A549 (cell line): ENCODE measurements around the gene CALN1. TPM values are rescaled to one million over a fixed set of nuclear protein-coding genes. Genes with fewer than 3 reads are reported as not detected.

Experiments
- ATAC-seq, 2 experiments: fragments of 200-7000 bp in 1 of 2; fragments of >200 bp in 1 of 2; cut with Nextera tagmentation in 1 of 2; cut with Tn5 transposase in 1 of 2; 3 replicates each; pipeline versions ENCODE4 v1.8.0 to v1.9.1; 2018 to 2020; ENCODE audit warnings: mild to moderate bottlenecking in 1 of 2, moderate library complexity in 1 of 2
- CTCF ChIA-PET: fragments of 300-600 bp; sonication (Branson Sonifier 250); formaldehyde crosslinking; extraction: SDS; loops from one replicate; lab custom pipeline; 2021; ENCODE audit warnings: antibody characterized with exemption, inconsistent platforms; lab: Yijun Ruan, JAX
- POLR2A ChIA-PET: fragments of 350-600 bp; formaldehyde crosslinking; extraction: SDS; loops from one replicate; lab custom pipeline; 2021; ENCODE audit warnings: antibody characterized with exemption, inconsistent platforms; lab: Yijun Ruan, JAX
- DNase-seq, 2 experiments: peaks; one replicate each; pipeline versions ENCODE4 v3.0.0 to v3.0.0-alpha.2; 2011 to 2016; ENCODE audit warnings: low read depth in 1 of 2, low spot score in 1 of 2
- FAIRE-seq: peaks from 2 replicates; lab custom pipeline; 2011; peaks lifted over from hg19 to GRCh38; lab: Jason Lieb, UNC
- H3K27ac ChIP-seq, 2 experiments: fragments of >200 bp; sonication (Bioruptor Twin); formaldehyde crosslinking; 3 replicates each; pipeline ENCODE4 v1.5.1; 2016 to 2017
- H3K4me1 ChIP-seq: fragments of >200 bp; sonication (Bioruptor Twin); formaldehyde crosslinking; 3 replicates; pipeline ENCODE4 v1.6.1; 2016
- H3K4me2 ChIP-seq: fragments of >200 bp; sonication (Bioruptor Twin); formaldehyde crosslinking; 3 replicates; pipeline ENCODE4 v1.6.1; 2016
- H3K4me3 ChIP-seq: fragments of >200 bp; sonication (Bioruptor Twin); formaldehyde crosslinking; 3 replicates; pipeline ENCODE4 v1.5.1; 2016
- H3K9me3 ChIP-seq: fragments of >200 bp; sonication (Bioruptor Twin); formaldehyde crosslinking; 3 replicates; pipeline ENCODE4 v1.6.1; 2016
- BHLHE40 ChIP-seq: IDR thresholded peaks from 2 replicates; pipeline ENCODE4 v1.6.1; 2012; ENCODE audit warnings: low read depth, low read length, inconsistent platforms
- CHD2 ChIP-seq: fragments of 150-350 bp; IDR thresholded peaks from 2 replicates; pipeline ENCODE4 v1.6.1; 2014; ENCODE audit warnings: low read length; ENCODE audit not compliant: partially characterized antibody
- EHMT2 ChIP-seq: fragments of 200-600 bp; sonication (generic); IDR thresholded peaks from 2 replicates; pipeline ENCODE4 v1.6.1; 2016; ENCODE audit warnings: antibody characterized with exemption, low read depth, mild to moderate bottlenecking, moderate library complexity
- ELK1 ChIP-seq: fragments of 150-350 bp; IDR thresholded peaks from 2 replicates; pipeline ENCODE4 v1.6.1; 2014; ENCODE audit warnings: low read depth, mild to moderate bottlenecking, low read length
- FOSL2 ChIP-seq, 2 experiments: fragments of 450-650 bp in 1 of 2; fragments of >200 bp in 1 of 2; sonication (Bioruptor Twin) in 1 of 2; formaldehyde crosslinking; IDR thresholded peaks; 2 replicates each; pipeline versions ENCODE4 v1.5.0 to v1.6.1; 2016 to 2020; ENCODE audit warnings: mild to moderate bottlenecking in 1 of 2, moderate library complexity in 1 of 2
- FOXS1 ChIP-seq: fragments of 250-450 bp; sonication (Bioruptor Pico); IDR thresholded peaks from 2 replicates; pipeline ENCODE4 v1.5.0; 2020; ENCODE audit warnings: mild to moderate bottlenecking, moderate library complexity
- HMGXB4 ChIP-seq: fragments of 250-450 bp; sonication (Bioruptor Pico); IDR thresholded peaks from 2 replicates; pipeline ENCODE4 v1.5.0; 2021; ENCODE audit warnings: mild to moderate bottlenecking, moderate library complexity, borderline replicate concordance
- HOXB13 ChIP-seq: fragments of 250-450 bp; sonication (Bioruptor Pico); IDR thresholded peaks from 2 replicates; pipeline ENCODE4 v1.5.0; 2020; ENCODE audit warnings: low read depth, mild to moderate bottlenecking, moderate library complexity
- HOXB5 ChIP-seq: fragments of 250-450 bp; sonication (Bioruptor Pico); IDR thresholded peaks from 2 replicates; pipeline ENCODE4 v1.5.0; 2020; ENCODE audit warnings: mild to moderate bottlenecking, moderate library complexity
- JUN ChIP-seq, 2 experiments: fragments of >200 bp; sonication (Bioruptor Twin); formaldehyde crosslinking; IDR thresholded peaks; 2 replicates in 1 of 2; 3 replicates in 1 of 2; pipeline ENCODE4 v1.6.1; 2016 to 2017
- KDM1A ChIP-seq: fragments of 200-600 bp; sonication (generic); IDR thresholded peaks from 2 replicates; pipeline ENCODE4 v1.6.1; 2016; ENCODE audit warnings: low read depth, mild to moderate bottlenecking
- PHF8 ChIP-seq: fragments of 200-600 bp; sonication (generic); IDR thresholded peaks from 2 replicates; pipeline ENCODE4 v1.6.1; 2016; ENCODE audit warnings: low read depth, mild to moderate bottlenecking, antibody characterized with exemption, moderate library complexity, borderline replicate concordance
- POLR2A ChIP-seq: IDR thresholded peaks from 2 replicates; pipeline ENCODE4 v1.6.1; 2012; ENCODE audit warnings: mild to moderate bottlenecking, low read length
- RFX5 ChIP-seq: fragments of 450-650 bp; IDR thresholded peaks from 2 replicates; pipeline ENCODE4 v1.7.1; 2014; ENCODE audit warnings: antibody characterized with exemption, mild to moderate bottlenecking, moderate library complexity
- SREBF2 ChIP-seq: fragments of 450-650 bp; IDR thresholded peaks from 2 replicates; pipeline ENCODE4 v1.6.1; 2014; ENCODE audit warnings: mild to moderate bottlenecking, moderate library complexity
- TFCP2L1 ChIP-seq: fragments of 250-450 bp; sonication (Bioruptor Pico); IDR thresholded peaks from 2 replicates; pipeline ENCODE4 v1.5.0; 2021; ENCODE audit warnings: mild to moderate bottlenecking
- TP53 ChIP-seq: fragments of 250-450 bp; sonication (Bioruptor Pico); IDR thresholded peaks from 2 replicates; pipeline ENCODE4 v1.5.0; 2021; ENCODE audit warnings: mild to moderate bottlenecking, moderate library complexity
- USF2 ChIP-seq: fragments of 450-650 bp; IDR thresholded peaks from 2 replicates; pipeline ENCODE4 v1.6.1; 2014; ENCODE audit warnings: antibody characterized with exemption
- ZSCAN20 ChIP-seq: fragments of 250-450 bp; sonication (Bioruptor Pico); IDR thresholded peaks from 2 replicates; pipeline ENCODE4 v1.8.0; 2022; ENCODE audit warnings: mild to moderate bottlenecking, moderate library complexity
- WGBS: methylation state at CpG from one replicate; pipeline ENCODE4 v1.1.6; 2017; ENCODE audit errors: missing lambda C conversion rate; 5-methylcytosine and 5-hydroxymethylcytosine counted together
- polyA plus RNA-seq, 4 experiments: library from polyadenylated mRNA; depleted of rRNA in 3 of 4; stranded (reverse); fragments of >200 nt; fragmentation: RNase III in 1 of 4; extraction: RNeasy Plus Mini Kit Qiagen cat#74134 plus additional on column Dnase treatment in 1 of 4; gene quantifications; 2 replicates in 3 of 4; 3 replicates in 1 of 4; pipeline ENCODE4 v1.2.3, GENCODE V29; 2011 to 2017
- TF ChIP-seq, protein P1 (sequence below): fragments of 200-600 bp; sonication (generic); IDR thresholded peaks from 2 replicates; pipeline ENCODE4 v1.6.1; 2016; ENCODE audit warnings: antibody characterized with exemption, mild to moderate bottlenecking, moderate library complexity
- TF ChIP-seq, protein P2 (sequence below): fragments of >200 bp; sonication (Bioruptor Twin); formaldehyde crosslinking; IDR thresholded peaks from 2 replicates; pipeline ENCODE4 v1.6.1; 2016

CALN1 gene
- polyA plus RNA-seq, 2 of the 4 experiments (the other 2 are of a cell fraction), result not detected

DNA sequence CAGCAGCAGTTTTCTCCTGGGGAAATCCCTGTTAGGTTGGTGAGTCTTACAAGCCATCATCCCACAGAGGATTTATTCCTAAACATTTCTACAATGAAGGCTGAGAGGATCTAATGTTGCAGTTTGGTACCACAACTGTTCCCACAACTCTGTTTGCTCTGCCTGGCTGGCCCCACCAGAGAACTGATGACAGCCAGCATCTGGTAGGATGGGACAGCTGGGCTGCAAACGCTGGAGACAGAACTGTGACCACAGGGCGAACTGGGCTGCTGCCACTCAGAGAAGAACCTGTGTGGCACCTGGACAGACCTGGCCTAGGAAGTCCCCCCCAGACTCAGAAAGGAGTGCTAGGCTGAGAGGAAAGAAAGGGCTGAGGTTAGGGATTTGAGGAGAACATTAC lies 94.8 kb downstream of the CALN1 start:
- ATAC-seq (0 out of 6 replicates have a peak, but pooled peaks of 1 of the 2 experiments have one; percentile 19), FAIRE-seq (no peak), DNase-seq (no peak)
- POLR2A ChIA-PET, result no interaction called here
- TF ChIP-seq ZSCAN20 (no peak), POLR2A (no peak), TP53 (no peak), FOXS1 (CRISPR knock-in tag) (no peak), CHD2 (no peak)
- Histone ChIP-seq H3K4me1 (no peaks in the 10 kb centered on the region), H3K9me3 (no peaks in the 10 kb centered on the region), H3K27ac (no peak overlapping the region), H3K4me3 (no peak overlapping the region), H3K4me2 (no peak overlapping the region)
- 0% methylated on average over 2 of the region's 2 CpGs for WGBS
- CTCF ChIA-PET, result no interaction called here

DNA sequence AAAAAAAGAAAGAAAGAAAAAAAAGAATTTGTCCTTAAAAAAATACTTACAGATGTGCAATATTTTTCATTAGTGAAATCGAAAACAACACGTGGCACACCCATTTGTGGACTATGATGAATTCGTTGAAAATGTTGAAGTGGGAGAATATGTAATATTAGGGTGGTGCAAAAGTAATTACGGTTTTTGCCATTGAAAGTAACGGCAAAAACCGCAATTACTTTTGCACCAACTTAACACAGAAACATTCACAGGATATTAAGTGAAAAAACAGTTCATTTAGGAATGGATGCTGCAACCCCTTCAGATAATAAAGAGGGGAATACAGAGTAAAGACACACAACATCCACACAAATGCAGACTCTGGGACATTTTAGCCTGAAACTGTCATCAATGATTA lies 96.0 kb downstream of the CALN1 start:
- no peak overlapping the region for H3K4me3 ChIP-seq
- no peak overlapping the region for H3K27ac ChIP-seq
- ChIA-PET CTCF (interaction anchor here (0.7 to 1.4 kb wide), 3 partner anchors 12 to 298 kb away, joined by 3 to 4 read pairs (median 4); no protein-coding TSS in a partner anchor), POLR2A (no interaction called here)
- H3K9me3 ChIP-seq, result no peaks in the 10 kb centered on the region
- FAIRE-seq (no peak), DNase-seq (no peak), ATAC-seq (no peak)
- 11% methylated on average over 6 of the region's 6 CpGs for WGBS
- H3K4me2 ChIP-seq, result no peak overlapping the region
- H3K4me1 ChIP-seq, result no peaks in the 10 kb centered on the region
- TF ChIP-seq ELK1 (no peak), ZSCAN20 (no peak)
- TF ChIP-seq, protein P1, sequence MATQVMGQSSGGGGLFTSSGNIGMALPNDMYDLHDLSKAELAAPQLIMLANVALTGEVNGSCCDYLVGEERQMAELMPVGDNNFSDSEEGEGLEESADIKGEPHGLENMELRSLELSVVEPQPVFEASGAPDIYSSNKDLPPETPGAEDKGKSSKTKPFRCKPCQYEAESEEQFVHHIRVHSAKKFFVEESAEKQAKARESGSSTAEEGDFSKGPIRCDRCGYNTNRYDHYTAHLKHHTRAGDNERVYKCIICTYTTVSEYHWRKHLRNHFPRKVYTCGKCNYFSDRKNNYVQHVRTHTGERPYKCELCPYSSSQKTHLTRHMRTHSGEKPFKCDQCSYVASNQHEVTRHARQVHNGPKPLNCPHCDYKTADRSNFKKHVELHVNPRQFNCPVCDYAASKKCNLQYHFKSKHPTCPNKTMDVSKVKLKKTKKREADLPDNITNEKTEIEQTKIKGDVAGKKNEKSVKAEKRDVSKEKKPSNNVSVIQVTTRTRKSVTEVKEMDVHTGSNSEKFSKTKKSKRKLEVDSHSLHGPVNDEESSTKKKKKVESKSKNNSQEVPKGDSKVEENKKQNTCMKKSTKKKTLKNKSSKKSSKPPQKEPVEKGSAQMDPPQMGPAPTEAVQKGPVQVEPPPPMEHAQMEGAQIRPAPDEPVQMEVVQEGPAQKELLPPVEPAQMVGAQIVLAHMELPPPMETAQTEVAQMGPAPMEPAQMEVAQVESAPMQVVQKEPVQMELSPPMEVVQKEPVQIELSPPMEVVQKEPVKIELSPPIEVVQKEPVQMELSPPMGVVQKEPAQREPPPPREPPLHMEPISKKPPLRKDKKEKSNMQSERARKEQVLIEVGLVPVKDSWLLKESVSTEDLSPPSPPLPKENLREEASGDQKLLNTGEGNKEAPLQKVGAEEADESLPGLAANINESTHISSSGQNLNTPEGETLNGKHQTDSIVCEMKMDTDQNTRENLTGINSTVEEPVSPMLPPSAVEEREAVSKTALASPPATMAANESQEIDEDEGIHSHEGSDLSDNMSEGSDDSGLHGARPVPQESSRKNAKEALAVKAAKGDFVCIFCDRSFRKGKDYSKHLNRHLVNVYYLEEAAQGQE, result 0 out of 2 replicates have a peak, but pooled peaks have one; percentile 17

GRCh38 chr7:72313906-72314305 lies 98.2 kb downstream of the CALN1 start:
- 20% methylated on average over 5 of the region's 5 CpGs for WGBS
- H3K4me2 ChIP-seq, result no peak overlapping the region
- FAIRE-seq, result no peak
- no peak for DNase-seq
- CTCF ChIA-PET, result no interaction called here
- H3K4me3 ChIP-seq, result no peak overlapping the region
- no peaks in the 10 kb centered on the region for H3K9me3 ChIP-seq
- TF ChIP-seq FOSL2 (IDR thresholded peaks at IDR 0.05) (no peak), FOSL2 (CRISPR knock-in tag; IDR thresholded peaks at IDR 0.05) (no peak), JUN (IDR thresholded peaks at IDR 0.05) (no peak), HMGXB4 (CRISPR knock-in tag) (no peak), EHMT2 (no peak), SREBF2 (no peak), BHLHE40 (no peak), KDM1A (no peak), USF2 (no peak), PHF8 (no peak), ZSCAN20 (no peak), TFCP2L1 (CRISPR knock-in tag) (no peak), RFX5 (no peak), HOXB13 (CRISPR knock-in tag) (no peak), HOXB5 (CRISPR knock-in tag) (no peak)
- TF ChIP-seq, protein P2, sequence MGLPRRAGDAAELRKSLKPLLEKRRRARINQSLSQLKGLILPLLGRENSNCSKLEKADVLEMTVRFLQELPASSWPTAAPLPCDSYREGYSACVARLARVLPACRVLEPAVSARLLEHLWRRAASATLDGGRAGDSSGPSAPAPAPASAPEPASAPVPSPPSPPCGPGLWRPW, result no peak
- TF ChIP-seq, all 56 proteins: peak for 0
- ATAC-seq, result peak in 1 of 2 experiments; percentile 43; a peak in 1 of 6 replicates
- POLR2A ChIA-PET, result no interaction called here
- no peak overlapping the region for H3K27ac ChIP-seq
- no peaks in the 10 kb centered on the region for H3K4me1 ChIP-seq
